Activated CD4-positive, alpha-beta memory T cell treated with anti-CD3 and anti-CD28 coated beads, Interleukin-2, amount 10 ng/mL, durations not matched to agents 7 days and 5 days (primary cell): ENCODE results near the gene MMP1. TPM values are rescaled to one million over a fixed set of nuclear protein-coding genes. Genes with fewer than 3 reads are reported as not detected.

Experiments used
- total RNA-seq, 2 experiments: library from RNA; stranded (reverse); gene quantifications; one replicate each; pipeline ENCODE4 v1.2.3, GENCODE V29; 2021

Gene MMP1
- total RNA-seq, 2 experiments from 2014 or later = not detected

Other genes with a start within 250 kb of the MMP1 start
- not detected for gene MMP20, start 172.8 kb downstream of the MMP1 start, total RNA-seq
- gene MMP27, start 92.4 kb downstream of the MMP1 start, total RNA-seq = not detected
- gene MMP8, start 73.2 kb downstream of the MMP1 start, total RNA-seq = not detected
- under 1 TPM in 1 of 2 experiments, not detected in 1; 0.58 TPM for gene MMP10, start 17.5 kb downstream of the MMP1 start, total RNA-seq
- gene MMP3, start 45.4 kb upstream of the MMP1 start, total RNA-seq = not detected
- not detected for gene MMP12, start 76.8 kb upstream of the MMP1 start, total RNA-seq
- gene MMP13, start 157.6 kb upstream of the MMP1 start, total RNA-seq = not detected